ENCODE data around the gene TOP2B.

The TOP2B gene

DNA sequence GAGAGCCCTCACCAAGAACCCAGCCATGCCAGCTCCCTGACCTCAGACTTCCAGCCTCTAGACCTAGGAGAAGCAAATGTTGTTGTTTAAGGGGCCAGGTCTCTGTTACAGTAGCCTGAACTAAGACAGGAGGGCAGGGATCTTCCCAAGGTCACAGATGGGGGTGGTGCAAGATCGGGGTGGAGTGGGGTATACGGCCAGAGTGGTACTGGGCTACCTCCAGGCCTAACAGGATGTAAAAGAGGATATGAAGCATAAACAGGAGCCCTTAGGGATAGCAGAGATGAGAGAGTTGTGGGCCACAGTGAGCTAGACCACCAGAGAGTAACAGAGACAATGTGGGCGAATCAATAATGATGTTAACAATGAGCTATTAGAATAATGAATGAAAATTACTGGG is 82.9 kb downstream of the TOP2B start:
- no peak for DNase-seq

DNA sequence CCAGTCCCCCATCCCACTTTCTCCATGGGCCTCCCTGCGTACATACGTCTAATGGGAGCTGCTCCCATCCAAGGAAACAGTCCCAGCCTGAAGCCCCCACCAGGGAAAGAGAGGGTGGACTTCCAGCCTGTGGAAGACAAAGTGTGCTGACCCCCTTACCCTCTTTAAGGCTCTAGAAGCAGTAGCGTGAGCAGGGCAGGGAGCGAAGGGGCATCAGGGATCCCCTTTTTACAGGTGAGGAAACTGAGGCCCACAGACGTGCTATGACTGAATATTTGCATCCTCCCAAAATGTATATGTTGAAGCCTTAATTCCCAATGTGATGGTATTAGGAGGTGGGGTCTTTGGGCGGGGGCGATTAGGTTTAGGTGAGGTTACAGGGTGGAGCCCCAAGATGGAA is 83.4 kb downstream of the TOP2B start:
- no peak for DNase-seq

DNA sequence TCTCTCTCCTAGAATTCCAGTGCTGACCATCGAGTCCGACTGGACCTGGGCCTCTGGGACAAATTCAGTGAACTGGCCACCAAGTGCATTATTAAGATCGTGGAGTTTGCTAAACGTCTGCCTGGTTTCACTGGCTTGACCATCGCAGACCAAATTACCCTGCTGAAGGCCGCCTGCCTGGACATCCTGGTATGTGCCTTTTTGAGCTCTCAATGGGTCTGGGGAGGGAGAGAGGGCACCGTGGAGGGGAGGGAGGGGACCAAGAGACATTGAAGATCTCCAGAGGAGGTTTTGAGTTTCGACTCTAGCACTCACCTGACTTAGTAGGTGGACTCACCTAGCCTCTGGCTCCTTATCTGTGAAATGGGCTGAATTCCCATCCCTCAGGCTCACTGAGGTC is 84.2 kb downstream of the TOP2B start:
- no peak for DNase-seq

DNA sequence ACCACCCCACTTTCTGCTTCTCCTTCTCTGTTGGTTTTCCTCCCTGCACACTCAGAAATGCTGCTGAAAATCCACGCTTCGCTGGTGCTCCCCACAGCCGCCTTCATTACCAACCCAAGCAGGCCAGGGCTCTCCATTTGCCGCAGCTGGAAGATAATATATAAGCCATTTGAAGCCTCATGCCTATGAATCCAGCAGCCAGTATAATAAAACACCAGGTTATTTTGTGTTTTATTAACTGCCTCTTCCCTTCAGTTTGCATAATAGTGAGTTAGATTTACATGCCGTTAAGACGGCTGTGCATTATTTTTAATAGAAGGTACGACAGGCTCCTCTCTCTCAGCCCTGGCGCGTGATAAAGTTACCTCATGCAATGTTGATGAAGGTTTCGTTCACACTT is 86.6 kb downstream of the TOP2B start:
- no peak for DNase-seq

DNA sequence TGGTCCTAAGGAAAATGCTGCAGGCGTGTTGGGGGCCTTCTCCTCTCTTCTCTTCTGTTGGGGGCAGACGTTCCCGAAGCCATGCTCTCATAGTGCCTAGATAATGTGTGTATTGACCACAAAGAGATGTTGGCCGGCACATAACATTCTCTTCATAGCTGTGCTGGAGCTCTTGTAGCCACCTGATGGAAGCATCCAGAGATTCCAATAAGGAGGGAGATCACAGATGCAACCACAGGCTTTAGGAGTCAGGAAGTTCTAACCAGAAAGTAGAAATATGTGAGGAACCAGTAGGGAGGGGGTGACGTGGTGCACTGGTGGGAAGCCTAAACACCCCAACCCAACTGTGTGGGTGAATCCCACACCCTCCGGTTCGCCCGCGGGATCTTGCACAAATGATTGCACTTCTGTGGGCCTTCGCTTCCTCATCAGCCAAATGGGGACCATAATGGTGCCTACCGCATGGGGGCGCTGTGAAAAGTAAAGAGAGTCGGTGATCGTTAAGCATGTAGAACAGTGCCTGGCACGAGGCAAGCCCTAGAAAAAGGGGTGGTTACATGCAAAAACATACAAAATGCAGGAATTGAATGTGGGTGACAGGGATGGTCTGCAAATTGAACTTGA is 87.8 kb downstream of the TOP2B start:
- no peak for DNase-seq

DNA sequence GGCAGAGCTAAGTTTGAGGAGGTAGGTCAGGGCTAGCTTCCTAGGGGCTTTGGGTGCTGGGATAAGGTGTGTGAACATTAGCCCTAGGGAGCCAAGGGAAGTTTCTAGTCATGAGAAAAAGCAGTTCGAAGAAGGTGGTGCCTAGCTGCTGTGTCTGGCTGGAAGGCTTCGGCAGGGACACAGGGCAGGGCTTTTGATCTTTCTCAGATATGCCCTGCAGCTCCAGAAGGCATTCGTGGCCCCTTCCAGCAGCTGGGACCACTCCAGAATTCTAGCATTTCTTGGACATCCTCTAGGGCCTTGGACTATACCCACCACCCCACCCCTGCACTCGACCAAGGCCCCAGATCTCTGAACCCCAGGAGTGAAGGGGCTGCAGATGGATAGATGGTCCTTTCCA is 88.6 kb downstream of the TOP2B start:
- DNase-seq: no peak

DNA sequence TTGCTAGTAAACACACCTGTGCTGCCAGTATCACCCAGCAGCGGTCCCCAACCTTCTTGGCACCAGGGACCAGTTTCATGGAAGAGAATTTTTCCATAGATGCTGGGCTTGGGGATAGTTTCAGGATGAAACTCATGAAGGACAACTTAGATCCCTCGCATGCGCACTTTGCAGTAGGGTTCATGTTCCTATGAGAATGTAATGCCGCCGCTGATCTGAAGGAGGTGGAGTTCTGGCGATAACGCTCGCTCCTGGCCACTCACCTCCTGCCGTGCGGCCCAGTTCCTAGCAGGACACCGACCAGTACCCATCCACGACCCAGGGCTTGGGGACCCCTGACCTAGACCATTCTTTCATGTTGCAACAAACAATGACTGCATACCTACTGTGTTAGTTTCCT is 89.7 kb downstream of the TOP2B start:
- DNase-seq: no peak

DNA sequence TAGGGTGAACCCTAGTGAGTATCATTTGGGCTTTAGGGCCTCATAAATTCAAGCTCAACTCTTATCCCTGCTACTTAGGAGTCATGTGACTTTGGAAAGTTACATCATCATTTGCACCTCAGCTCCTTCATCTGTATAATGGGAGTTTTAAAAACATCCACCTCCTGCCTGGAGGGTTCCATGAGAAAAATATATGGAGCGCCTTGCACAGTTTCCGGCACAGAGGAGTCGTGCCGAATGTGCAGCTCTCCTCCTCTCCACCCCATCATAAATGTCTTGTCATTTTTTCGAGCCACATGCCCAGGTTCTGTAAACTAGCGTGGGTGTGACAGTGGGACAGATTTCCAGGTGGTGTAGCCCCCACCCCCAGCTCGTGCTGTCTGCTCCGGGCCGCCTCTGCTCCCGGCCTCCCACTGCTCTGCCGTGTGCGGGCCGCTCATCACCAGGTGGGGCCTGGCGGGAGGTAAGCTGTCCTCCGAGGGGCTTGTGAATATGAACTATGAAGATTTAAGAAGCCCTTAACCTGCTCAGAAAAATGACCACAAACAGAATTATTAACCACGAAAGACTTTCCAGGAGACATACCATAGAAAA is 90.4 kb downstream of the TOP2B start:
- DNase-seq: no peak

DNA sequence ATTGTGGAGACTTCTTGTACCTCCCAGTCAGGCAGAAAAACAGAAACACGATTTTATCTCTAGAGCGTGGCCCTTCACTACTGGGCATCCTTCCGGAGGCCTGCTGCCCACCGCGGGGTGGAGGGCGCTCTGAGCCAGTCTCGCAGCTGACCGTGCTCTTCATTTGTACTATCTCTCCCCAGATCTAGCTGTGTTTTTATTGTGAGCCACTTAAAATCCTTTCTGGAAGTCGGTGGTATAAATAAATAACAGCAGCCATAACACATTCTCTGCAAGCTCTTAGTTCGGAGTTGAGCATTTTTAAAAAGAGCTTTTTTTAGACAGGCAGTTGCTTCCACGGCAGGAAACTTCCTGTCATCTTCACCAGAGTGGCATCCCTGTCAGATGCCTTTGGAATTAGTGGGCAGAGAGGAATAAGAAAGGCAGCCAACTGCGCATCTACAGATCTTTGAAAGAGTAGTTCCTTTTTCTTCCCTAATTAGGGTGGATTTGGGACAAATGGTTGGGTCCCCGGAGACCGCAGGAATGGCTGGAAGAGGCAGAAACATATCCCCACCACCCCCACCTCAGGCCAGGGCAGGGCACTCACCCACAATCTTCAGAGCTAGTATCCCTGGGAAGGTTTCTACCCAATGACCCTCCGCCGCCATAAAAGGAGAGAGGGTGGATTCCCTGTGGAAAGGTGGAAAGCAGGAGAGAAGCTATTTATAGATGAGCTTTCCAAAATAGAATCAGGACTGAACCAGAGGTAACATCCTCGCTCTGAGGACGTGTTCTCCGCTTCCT is 91.1 kb downstream of the TOP2B start:
- DNase-seq: no peak

DNA sequence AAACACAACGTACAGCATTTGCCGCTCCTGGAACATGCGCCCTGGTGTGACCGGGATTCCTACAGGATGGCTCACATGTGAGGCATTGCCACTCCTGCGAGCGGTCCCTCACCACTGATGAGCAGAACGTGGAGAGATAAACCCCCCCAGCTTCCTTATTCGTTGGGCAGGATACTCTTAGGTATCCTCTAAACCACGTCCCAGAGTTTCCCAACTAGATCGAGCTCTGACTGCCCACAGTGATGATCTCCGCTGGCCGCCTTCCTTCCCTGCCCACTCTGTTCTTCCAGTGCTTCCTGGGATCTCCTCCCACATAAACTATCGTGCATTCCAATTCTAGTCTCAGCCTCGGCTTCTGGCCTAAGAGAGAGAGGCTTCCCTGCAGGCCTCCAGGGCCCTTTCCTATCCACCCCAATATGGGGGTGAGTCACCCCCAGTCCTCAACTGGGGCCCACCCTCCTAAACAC is 91.8 kb downstream of the TOP2B start:
- DNase-seq: no peak

DNA sequence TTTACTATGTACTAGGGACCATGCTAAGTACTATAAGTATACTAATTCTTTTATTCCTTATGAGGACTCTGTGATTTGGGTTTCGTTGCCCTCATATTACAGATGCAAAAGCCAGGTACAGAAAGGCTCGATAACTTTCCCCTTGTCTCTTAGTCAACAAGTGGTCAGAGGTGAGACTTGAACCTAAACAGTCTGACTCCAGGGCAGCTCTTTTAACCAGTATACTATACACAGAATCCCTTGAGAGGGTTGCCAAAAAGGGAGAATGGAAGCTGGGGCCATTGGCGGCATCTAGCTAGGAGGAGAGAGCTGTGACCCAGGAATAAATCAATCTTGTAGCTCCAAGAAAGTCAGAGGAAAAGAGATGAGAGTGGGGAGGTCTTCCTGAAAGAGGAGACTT is 92.4 kb downstream of the TOP2B start:
- DNase-seq: no peak

DNA sequence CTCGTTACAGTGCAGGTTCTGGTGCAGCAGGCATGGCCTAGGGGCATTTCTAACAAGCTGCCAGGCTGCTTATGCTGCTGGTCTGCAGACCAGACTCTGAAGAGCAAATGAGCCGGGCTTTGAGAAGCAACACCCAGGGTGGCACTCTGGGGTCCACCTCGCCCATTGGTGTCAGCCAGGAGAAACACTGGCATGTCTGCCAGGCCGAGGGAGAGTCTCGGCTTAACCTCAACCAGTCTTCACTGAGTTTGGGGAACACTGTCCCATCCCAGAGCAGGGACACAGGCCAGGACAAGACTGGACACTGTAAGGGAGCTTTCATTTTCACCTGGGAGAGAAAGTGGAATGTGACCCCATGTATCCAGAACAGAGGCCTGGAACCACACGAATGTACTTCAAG is 93.4 kb downstream of the TOP2B start:
- DNase-seq: no peak

DNA sequence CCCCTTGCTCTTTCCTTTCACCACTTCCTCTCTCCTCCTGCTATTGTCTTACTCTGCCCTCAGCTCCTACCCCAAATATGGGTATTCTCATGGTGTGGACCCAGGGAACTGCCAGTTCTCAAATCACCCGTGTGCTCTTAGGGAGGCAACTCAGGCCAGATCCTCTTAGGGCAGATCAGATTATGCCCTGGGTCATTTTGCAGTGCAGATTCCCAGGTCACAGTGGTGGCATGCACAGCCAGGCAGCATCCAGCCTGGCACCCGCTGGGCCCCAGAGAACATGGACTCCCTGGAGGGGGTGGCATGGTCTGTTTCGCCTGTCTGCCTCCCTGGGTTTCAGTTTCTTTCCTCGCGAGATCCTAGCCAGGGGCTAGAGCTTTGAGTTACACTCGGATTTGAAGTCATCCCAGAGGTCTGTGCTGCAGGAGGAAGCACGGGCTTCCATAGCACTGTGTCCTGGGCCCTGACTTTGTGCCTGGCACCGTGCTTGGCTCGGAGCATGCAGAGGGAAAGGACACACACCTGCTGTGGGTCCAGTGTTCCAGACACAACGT is 96.1 kb downstream of the TOP2B start:
- no peak for DNase-seq

DNA sequence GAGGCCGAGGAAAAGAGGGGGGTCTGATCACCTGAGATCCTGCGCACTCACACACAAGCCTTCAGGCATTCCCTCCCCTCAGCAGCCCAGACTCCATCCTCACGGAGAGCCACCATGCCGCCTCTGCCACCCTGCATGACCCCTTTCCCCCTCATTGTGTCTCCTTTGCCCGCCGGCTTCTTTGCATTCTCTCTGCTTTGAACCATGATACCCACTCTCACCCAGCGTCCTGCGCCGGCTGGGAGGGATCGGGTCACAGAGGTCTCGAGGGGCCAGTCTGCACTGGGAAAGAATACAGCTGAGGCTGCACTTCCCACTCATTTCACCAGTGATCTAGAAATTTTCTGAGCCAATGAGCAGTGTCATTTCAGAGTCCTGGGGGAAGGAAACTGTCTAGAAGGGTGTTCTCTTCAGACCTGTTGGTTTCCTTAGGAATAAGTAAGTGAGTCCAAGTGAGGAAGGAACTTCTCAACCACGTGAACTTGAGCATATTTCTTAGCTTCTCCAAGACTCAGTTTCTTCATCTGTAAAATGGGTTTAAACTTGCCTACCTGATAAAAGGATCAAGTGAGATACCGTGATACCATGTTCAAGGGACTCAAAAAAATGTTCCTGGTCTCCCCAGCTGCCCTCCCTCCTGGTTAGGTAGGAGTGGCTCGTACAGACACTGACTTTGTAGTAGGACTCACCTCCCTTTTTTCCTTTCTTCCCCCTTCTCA is 96.7 kb downstream of the TOP2B start:
- DNase-seq: no peak

DNA sequence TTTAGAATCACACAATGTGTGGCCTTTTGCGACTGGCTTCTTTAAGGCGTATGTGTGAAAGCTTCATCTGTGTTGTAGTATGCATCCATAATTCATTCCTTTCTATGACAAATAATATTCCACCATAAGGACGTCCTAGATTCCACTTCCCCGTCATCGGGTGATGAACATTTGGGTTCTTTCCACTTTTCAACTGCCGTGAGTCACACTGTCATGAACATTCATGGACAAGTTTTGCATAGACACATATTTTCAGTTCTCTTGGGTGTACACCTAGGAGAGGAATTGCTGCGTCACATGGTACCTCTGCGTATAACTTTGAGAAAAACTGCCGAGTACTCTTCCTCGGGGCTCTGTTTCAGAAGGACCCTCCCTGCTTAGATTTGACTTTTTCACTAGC is 97.3 kb downstream of the TOP2B start:
- DNase-seq: no peak

DNA sequence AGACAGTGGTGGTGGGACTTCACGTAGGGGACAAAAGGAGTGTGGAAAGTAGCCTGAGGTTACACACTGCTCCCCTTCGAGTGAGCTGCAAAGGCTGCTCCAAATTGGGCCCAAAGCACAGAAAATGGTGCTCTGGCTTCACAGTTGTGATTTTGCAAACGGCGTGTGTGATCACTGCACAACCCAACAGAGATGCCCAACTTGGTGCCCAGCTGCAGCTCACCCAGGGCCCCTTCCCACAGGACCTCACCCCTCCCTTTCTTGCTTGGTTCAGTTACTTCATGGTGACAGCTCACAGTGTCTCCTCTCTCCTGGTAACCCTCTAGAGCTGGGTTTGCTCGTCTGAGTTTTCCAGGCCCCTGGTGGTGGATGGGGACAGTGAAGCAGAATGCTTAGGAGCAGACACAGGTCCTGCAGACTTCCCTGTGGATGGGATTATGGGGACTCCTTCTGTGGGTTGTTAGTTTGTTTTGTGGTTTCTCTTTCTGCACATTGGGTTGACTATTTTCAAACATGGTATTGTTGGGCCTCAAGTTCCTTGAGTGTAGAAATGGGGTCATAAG is 98.3 kb downstream of the TOP2B start:
- no peak for DNase-seq

DNA sequence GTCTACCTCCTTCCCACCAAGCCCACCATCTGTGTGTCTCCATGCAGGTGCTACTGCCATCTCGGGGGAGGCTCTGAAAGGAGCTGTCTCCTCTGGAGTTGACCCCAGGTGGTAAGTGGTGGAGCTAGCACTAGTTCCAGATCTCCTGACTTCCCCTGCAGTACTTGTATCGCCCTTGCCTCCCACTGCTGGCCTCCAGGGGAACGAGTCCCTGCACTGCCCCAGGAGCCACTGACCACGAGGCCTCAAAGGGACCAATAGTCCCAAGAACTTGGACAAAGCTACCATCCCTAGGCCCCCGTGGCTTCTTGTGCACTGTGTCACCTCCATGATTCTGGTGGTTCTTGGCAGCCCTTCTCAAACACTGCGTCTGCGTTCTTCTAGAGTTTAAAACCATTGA is 98.9 kb downstream of the TOP2B start:
- no peak for DNase-seq

DNA sequence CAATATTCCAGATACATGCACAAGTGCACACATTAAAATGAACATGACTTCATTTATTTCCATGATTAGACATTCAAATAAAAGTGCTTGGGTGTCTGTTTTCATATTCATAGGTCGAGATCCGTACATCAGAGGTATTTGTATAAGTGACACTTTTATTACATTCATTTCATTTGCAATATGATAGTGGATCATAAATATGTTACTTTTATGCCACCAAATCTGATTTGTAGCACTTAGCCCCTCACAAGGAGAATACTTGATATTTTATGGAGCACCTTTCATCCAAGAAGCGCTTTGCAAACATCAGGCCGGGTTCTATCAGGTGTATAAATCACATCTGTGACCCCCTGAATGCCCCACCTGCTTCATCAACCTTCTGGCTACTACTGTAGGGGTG is 100.6 kb downstream of the TOP2B start:
- DNase-seq: no peak

DNA sequence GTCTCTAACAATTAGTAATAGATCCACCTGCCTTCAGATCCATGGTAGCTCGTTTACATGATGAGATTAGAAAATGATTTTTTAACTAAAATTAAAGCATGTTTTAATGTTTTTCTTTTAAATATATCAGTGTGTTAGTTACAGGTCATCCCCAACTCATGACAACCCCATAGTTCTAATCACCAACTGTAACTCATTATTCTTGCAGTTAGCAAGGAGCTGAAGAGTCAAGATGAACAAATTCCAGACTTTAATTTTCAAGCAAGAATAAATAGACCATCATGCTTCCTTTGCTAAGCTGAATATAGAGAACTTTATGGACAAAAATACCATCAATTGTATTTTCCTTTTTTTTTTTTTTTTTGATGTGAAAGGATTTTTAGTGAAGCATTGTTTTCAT is 101.1 kb downstream of the TOP2B start:
- no peak for DNase-seq

DNA sequence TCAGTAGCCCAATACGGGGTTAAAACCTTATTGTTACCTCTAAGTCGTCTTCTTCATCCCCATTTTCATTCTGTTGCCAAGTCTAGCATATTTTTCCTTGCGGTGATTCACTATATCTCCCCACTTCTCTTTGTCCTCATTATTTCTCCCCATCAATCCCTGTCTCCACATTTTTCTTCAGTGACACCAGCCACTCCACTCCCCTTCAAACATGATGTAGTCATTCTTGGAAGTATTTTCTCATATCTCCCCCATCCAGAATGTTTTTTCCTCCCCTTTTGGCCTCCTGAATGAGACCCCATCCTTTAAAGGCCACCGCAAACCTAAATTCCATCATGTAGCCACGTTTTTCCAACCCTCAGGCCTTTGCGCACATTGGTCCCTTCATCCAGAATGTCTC is 105.9 kb downstream of the TOP2B start:
- DNase-seq: no peak

DNA sequence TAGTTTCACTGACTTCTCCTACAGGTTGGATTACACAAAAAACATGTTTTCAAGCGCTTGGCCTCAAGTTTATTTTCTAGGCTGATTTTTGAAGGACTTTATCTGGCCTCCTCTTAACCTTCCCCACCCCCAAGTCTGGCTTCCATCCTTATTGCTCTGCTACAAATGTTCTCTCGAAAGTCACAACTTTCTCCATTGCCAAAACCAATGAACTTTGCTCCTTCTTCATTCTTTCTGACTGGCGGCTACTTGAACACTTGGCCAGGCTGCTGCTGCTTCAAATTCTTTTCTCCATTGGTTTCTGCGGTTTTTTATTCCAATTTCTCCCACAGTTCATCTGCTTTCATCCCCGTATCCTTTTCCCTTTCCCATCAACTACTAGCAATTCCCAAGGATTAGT is 106.6 kb downstream of the TOP2B start:
- DNase-seq: no peak

DNA sequence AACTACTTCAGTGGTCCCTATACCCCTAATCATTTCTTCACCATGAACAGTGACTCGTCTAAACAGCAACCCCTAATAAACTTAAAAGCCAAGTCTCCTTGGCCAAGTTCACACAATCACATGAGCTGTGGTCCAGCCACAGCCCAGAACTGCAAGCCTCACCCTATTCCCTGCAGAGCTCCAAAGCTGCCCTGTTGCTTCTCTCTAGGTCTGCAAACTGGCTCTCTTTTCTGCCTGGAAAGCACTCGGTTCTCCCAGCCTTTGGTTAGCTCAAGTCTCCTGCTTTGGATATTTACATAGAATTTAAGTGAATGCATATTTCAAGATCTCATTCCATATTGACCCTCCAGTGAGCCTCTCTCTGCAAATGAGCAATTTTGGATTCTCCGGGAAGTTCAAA is 107.0 kb downstream of the TOP2B start:
- DNase-seq: no peak

DNA sequence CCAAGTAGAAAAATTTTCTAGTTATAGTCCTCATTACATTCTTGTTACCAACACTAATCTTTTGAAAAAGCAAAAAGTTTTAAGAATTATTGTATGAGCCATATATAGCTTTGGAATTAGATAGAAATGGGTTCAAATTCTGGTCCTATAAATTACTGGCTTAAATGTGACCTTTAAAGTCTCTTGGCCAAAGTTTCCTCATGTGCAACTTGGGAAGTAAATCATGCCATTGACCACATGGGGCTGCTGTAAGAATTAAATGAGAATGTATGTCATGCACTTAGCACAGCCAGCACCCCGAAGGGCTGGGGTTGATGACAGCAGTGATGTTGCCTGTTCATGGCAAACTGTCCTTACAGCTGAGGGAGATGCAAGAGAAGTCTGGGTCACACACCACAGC is 108.3 kb downstream of the TOP2B start:
- DNase-seq: no peak

All from NCI-H774 (cell line).